ENCODE data around the gene PTPRN2. TPM values are rescaled to one million over a fixed set of nuclear protein-coding genes. Genes with fewer than 3 reads are reported as not detected.

The PTPRN2 gene
- total RNA-seq, 1 experiment from 2014 or later: not detected

DNA sequence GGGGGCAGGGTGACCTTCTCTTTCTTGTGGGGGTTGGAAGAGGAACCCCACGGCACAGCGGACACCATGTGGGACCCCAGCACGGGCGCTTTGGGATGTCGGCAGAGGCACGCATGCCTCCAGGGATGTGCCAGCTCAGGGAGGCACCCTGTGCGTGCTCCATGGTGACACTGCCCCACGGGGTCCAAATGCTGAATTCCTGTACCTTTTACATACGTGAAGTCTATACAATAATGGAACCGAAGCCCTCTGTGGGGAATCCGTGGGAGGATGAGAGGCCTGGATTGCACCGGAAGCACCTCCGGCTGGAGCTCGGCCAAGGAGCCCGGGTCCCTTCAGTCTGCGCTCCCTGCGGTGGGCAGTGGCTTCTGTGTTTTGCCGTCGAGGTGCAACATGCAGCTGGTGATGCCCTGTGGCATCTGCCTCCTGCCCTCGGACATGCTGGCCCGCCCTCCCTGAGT lies 726.6 kb downstream of the PTPRN2 start:
- Histone ChIP-seq H3K27ac (no peak overlapping the region), H3K9me2 (ENCODE audit: insufficient read depth) (no peaks in the 10 kb centered on the region), H3F3A (ENCODE audit: insufficient read depth, low read depth) (no peaks in the 10 kb centered on the region), H3K36me3 (ENCODE audit: low read depth) (no peaks in the 10 kb centered on the region), H3K9me3 (ENCODE audit: insufficient read depth, low read depth) (no peaks in the 10 kb centered on the region), H3K4me3 (no peak overlapping the region), H4K20me1 (ENCODE audit: insufficient read depth) (no peaks in the 10 kb centered on the region), H3K27me3 (ENCODE audit: insufficient read depth, low read depth) (peaks cover 79% of the 10 kb centered on the region), H2AFZ (no peak overlapping the region), H3K79me2 (ENCODE audit: low read depth) (no peaks in the 10 kb centered on the region), H3K4me2 (no peak overlapping the region), H3K4me1 (replicated peaks; ENCODE audit: insufficient read depth) (no peaks in the 10 kb centered on the region)
- TF ChIP-seq, protein P1, sequence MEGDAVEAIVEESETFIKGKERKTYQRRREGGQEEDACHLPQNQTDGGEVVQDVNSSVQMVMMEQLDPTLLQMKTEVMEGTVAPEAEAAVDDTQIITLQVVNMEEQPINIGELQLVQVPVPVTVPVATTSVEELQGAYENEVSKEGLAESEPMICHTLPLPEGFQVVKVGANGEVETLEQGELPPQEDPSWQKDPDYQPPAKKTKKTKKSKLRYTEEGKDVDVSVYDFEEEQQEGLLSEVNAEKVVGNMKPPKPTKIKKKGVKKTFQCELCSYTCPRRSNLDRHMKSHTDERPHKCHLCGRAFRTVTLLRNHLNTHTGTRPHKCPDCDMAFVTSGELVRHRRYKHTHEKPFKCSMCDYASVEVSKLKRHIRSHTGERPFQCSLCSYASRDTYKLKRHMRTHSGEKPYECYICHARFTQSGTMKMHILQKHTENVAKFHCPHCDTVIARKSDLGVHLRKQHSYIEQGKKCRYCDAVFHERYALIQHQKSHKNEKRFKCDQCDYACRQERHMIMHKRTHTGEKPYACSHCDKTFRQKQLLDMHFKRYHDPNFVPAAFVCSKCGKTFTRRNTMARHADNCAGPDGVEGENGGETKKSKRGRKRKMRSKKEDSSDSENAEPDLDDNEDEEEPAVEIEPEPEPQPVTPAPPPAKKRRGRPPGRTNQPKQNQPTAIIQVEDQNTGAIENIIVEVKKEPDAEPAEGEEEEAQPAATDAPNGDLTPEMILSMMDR (conservative IDR thresholded peaks at IDR 0.05): no peak
- TF ChIP-seq EZH2 (IDR thresholded peaks at IDR 0.05; ENCODE audit: low read depth): no peak
- BruUV-seq (replicated peaks): no TSS peak
- CTCF ChIA-PET: no interaction called here
- no peak for DNase-seq
- intact Hi-C loops (cut with micrococcal nuclease; ENCODE audit: unreplicated experiment): no loop called here
- POLR2A ChIA-PET (ENCODE audit: unreplicated experiment): no interaction called here

DNA sequence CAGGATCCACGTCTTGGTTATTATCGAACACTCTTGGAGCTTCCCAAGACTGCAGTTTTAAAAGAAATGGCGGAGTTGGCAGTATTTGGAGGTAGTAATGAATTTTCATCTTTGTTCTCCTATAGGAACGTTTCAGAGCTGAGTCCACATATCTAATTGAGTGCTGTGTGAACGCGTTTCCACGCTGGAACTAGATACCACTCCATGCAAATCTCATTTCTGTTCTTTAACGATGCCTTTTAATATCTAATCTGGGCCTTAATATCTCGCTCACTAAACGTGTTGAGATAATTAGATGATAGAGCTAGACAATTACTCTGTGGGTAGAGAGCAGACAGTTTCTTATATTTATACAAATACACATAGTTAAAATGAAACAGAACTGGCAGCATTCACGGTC lies 727.2 kb downstream of the PTPRN2 start:
- Histone ChIP-seq H3K79me2 (ENCODE audit: low read depth) (no peaks in the 10 kb centered on the region), H3K4me1 (replicated peaks; ENCODE audit: insufficient read depth) (no peaks in the 10 kb centered on the region), H2AFZ (no peak overlapping the region), H4K20me1 (ENCODE audit: insufficient read depth) (no peaks in the 10 kb centered on the region), H3K36me3 (ENCODE audit: low read depth) (no peaks in the 10 kb centered on the region), H3K27me3 (ENCODE audit: insufficient read depth, low read depth) (peaks cover 79% of the 10 kb centered on the region), H3K9me3 (ENCODE audit: insufficient read depth, low read depth) (no peaks in the 10 kb centered on the region), H3K4me3 (no peak overlapping the region), H3K4me2 (no peak overlapping the region), H3K27ac (no peak overlapping the region), H3F3A (ENCODE audit: insufficient read depth, low read depth) (no peaks in the 10 kb centered on the region), H3K9me2 (ENCODE audit: insufficient read depth) (no peaks in the 10 kb centered on the region)
- TF ChIP-seq, protein P1 (conservative IDR thresholded peaks at IDR 0.05): no peak
- TF ChIP-seq EZH2 (IDR thresholded peaks at IDR 0.05; ENCODE audit: low read depth): no peak
- ChIA-PET POLR2A (ENCODE audit: unreplicated experiment) (no interaction called here), CTCF (no interaction called here)
- intact Hi-C loops (cut with micrococcal nuclease; ENCODE audit: unreplicated experiment): no loop called here
- no peak for DNase-seq
- no TSS peak for BruUV-seq (replicated peaks)

DNA sequence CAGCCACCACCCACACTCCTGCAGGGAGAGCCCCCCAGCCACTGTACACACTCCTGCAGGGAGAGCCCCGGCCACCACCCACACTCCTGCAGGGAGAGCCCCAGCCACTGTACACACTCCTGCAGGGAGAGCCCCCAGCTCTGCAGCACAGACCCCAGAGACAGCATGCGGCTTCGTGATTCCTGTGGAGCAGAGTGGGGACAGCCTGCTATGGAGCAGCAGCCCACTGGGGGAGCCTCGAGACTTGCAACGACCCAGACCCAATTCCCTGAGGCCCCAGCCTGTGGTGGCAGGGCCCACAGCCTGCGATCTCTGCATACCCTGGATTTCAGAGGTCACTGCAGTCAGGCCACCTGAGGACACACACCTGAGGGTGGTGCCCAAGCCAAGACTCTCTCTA lies 727.7 kb downstream of the PTPRN2 start:
- no TSS peak for BruUV-seq (replicated peaks)
- ChIA-PET POLR2A (ENCODE audit: unreplicated experiment) (no interaction called here), CTCF (no interaction called here)
- Histone ChIP-seq H3K4me1 (replicated peaks; ENCODE audit: insufficient read depth) (no peaks in the 10 kb centered on the region), H2AFZ (no peak overlapping the region), H3F3A (ENCODE audit: insufficient read depth, low read depth) (no peaks in the 10 kb centered on the region), H3K9me3 (ENCODE audit: insufficient read depth, low read depth) (no peaks in the 10 kb centered on the region), H3K79me2 (ENCODE audit: low read depth) (no peaks in the 10 kb centered on the region), H3K27me3 (ENCODE audit: insufficient read depth, low read depth) (peaks cover 79% of the 10 kb centered on the region), H3K27ac (no peak overlapping the region), H3K4me2 (no peak overlapping the region), H3K36me3 (ENCODE audit: low read depth) (no peaks in the 10 kb centered on the region), H3K9me2 (ENCODE audit: insufficient read depth) (no peaks in the 10 kb centered on the region), H3K4me3 (no peak overlapping the region), H4K20me1 (ENCODE audit: insufficient read depth) (no peaks in the 10 kb centered on the region)
- DNase-seq: no peak
- TF ChIP-seq, protein P1 (conservative IDR thresholded peaks at IDR 0.05): no peak
- TF ChIP-seq EZH2 (IDR thresholded peaks at IDR 0.05; ENCODE audit: low read depth): no peak
- intact Hi-C loops (cut with micrococcal nuclease; ENCODE audit: unreplicated experiment): no loop called here

All from PC-9 (cell line).